Amniotic epithelial cell (primary cell): ENCODE data around the gene KHDC4.
"Not testable (repeated sequence)": the region's sequence is repeated elsewhere in the genome, so short reads cannot be mapped to it uniquely, and the experiment has no call there.

ENCODE experiments used
- DNase-seq: peaks from one replicate; pipeline ENCODE4 v3.0.0-alpha.2; 2010; ENCODE audit warnings: low read depth

The KHDC4 gene

GRCh38 chr1:155900161-155900560 lies 34.1 kb downstream of the KHDC4 start:
- no peak for DNase-seq

GRCh38 chr1:155899683-155900082 lies 34.5 kb downstream of the KHDC4 start:
- DNase-seq: no peak

GRCh38 chr1:155898888-155899287 lies 35.3 kb downstream of the KHDC4 start:
- DNase-seq: no peak

GRCh38 chr1:155897746-155898145 lies 36.5 kb downstream of the KHDC4 start:
- no peak for DNase-seq

GRCh38 chr1:155896476-155896875 lies 37.7 kb downstream of the KHDC4 start:
- DNase-seq: not testable (repeated sequence)

GRCh38 chr1:155895617-155896016 lies 38.6 kb downstream of the KHDC4 start:
- not testable (repeated sequence) for DNase-seq

- DNase-seq: peak; percentile 57
Measured at GRCh38 chr1:155893389-155894142, 40.6 kb downstream of the KHDC4 start.

- DNase-seq: peak; percentile 68
Measured at GRCh38 chr1:155892796-155893195, 41.4 kb downstream of the KHDC4 start.

- no peak for DNase-seq
Measured at GRCh38 chr1:155890251-155890650, 44.0 kb downstream of the KHDC4 start.

- no peak for DNase-seq
Measured at GRCh38 chr1:155889566-155889965, 44.6 kb downstream of the KHDC4 start.

GRCh38 chr1:155888481-155888880 lies 45.7 kb downstream of the KHDC4 start:
- no peak for DNase-seq

- DNase-seq: peak; percentile 28
Measured at GRCh38 chr1:155884982-155885381, 49.2 kb downstream of the KHDC4 start.

GRCh38 chr1:155884031-155884960 lies 49.9 kb downstream of the KHDC4 start:
- peak; percentile 54 for DNase-seq

- no peak for DNase-seq
Measured at GRCh38 chr1:155882766-155883165, 51.4 kb downstream of the KHDC4 start.

GRCh38 chr1:155882235-155882634 lies 52.0 kb downstream of the KHDC4 start:
- no peak for DNase-seq

GRCh38 chr1:155880950-155881349 lies 53.3 kb downstream of the KHDC4 start:
- no peak for DNase-seq

- DNase-seq: no peak
Measured at GRCh38 chr1:155880251-155880650, 54.0 kb downstream of the KHDC4 start.

GRCh38 chr1:155877945-155878344 lies 56.3 kb downstream of the KHDC4 start:
- no peak for DNase-seq

- peak; percentile 74 for DNase-seq
Measured at GRCh38 chr1:155873860-155874259, 60.4 kb downstream of the KHDC4 start.

GRCh38 chr1:155872527-155872926 lies 61.7 kb downstream of the KHDC4 start:
- no peak for DNase-seq

- DNase-seq: no peak
Measured at GRCh38 chr1:155871390-155871789, 62.8 kb downstream of the KHDC4 start.

- DNase-seq: no peak
Measured at GRCh38 chr1:155867766-155868165, 66.4 kb downstream of the KHDC4 start.

- no peak for DNase-seq
Measured at GRCh38 chr1:155864393-155864792, 69.8 kb downstream of the KHDC4 start.
